NCI-H146 (cell line): ENCODE results near the gene ANXA3.
A peak's percentile ranks its signal among the peaks of the same experiment; 100 is the strongest.

Experiments
- DNase-seq: peaks from one replicate; lab custom pipeline; 2025; lab: John Stamatoyannopoulos, UW

ANXA3 gene

GRCh38 chr4:78644744-78645330, 93.3 kb downstream of the ANXA3 start:
- DNase-seq, result peak; percentile 18

- no peak for DNase-seq
Observed at GRCh38 chr4:78645853-78646757, 94.5 kb downstream of the ANXA3 start.

GRCh38 chr4:78647272-78647671, 95.7 kb downstream of the ANXA3 start:
- no peak for DNase-seq

GRCh38 chr4:78648640-78649363, 97.2 kb downstream of the ANXA3 start:
- no peak for DNase-seq

- DNase-seq, result no peak
Observed at GRCh38 chr4:78650106-78651024, 98.8 kb downstream of the ANXA3 start.

GRCh38 chr4:78651250-78651860, 99.8 kb downstream of the ANXA3 start:
- no peak for DNase-seq

GRCh38 chr4:78652282-78652876, 100.8 kb downstream of the ANXA3 start:
- DNase-seq, result no peak

GRCh38 chr4:78653655-78654054, 102.1 kb downstream of the ANXA3 start:
- DNase-seq, result no peak

- DNase-seq, result no peak
Observed at GRCh38 chr4:78654807-78655206, 103.2 kb downstream of the ANXA3 start.

- no peak for DNase-seq
Observed at GRCh38 chr4:78656968-78657445, 105.4 kb downstream of the ANXA3 start.

- DNase-seq, result no peak
Observed at GRCh38 chr4:78659264-78659663, 107.7 kb downstream of the ANXA3 start.

- no peak for DNase-seq
Observed at GRCh38 chr4:78659665-78660064, 108.1 kb downstream of the ANXA3 start.
